GM12872 (cell line): Measurements from ENCODE around the gene SLC9A1.

Source experiments
- CTCF ChIP-seq: IDR thresholded peaks from 3 replicates; pipeline ENCODE4 v1.5.1; 2011; ENCODE audit warnings: low read depth, mild to moderate bottlenecking, low read length, moderate library complexity; ENCODE audit not compliant: insufficient read depth

SLC9A1 gene

GRCh38 chr1:27154469-27154990, 395 bp downstream of the SLC9A1 start:
- no peak for TF ChIP-seq CTCF

DNA sequence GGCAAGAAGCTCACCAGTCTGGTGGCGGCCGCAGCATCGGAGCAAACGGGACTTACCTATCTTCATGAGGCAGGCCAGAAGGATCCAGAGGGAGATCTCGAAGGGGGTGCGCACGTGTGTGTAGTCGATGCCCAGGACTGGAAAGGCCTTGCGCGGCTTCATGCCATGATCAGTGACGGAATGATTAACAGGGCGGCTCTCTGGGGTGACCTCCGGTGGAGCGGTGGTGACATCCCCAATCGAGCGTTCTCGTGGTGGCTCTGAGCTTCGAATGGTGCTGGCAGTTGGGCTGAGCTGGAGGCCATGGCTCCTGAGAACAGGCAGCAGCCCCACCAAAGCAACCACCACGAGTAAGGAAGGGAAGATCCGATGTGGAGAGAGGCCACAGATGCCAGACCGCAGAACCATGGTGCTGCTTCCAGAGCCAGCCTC, 982 bp downstream of the SLC9A1 start:
- no peak for TF ChIP-seq CTCF

- no peak for TF ChIP-seq CTCF
Measured at GRCh38 chr1:27153549-27153886, 1.4 kb downstream of the SLC9A1 start.

DNA sequence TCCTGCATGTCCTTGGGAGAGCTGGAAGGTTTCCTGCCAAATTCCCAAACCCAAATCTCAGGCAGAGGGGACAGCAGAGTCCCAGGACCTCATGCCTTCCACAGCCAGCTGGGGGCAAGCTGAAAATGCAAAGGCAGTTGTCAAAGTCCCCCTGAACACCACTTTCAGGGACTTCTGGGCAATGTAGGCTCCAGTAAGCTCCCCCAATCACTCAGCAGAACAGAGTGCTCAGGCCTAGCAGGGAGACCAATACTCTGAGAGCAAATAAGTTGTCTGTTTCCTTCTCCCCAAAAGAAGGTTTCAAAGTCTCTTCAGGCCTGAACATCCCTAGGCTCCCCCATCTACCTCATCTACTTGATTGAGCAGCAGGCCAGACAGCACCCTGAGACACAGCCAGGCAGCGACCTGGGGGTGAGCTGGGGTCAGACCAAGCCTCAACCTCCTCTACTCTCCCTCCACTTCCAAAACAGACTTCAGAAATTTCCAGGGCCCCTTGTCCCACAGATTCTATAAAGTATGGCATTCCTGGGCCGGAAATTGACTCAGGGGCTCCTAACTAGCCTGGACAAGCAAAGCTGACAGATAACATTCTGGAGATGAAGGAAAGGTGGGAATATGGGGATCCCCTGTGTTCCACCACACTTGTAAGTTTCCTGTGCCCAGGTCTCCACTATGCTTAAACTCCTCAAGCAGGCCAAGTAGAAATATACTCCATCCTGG, 1.9 kb downstream of the SLC9A1 start:
- TF ChIP-seq CTCF, result no peak

- TF ChIP-seq CTCF, result no peak
Measured at GRCh38 chr1:27152004-27152828, 2.7 kb downstream of the SLC9A1 start.

DNA sequence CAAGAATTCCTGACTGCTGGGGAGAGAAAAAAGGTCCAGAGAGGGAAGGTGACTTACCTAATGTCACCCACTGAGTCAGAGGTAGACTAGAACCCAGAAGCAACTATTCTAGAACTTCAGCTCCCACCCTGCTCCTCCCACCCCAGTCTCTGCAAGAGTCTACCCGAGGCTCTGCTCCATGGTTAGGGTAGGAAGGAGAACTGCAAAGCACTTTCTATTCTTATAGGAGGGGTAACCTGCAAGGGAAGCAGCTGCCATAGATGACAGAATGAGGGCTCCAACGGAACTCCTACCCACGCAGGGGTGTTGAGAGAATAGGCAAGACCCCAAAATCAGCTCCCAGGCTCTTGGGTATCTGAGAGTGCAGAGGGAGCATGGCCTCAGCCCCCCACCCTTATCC, 4.3 kb downstream of the SLC9A1 start:
- no peak for TF ChIP-seq CTCF

DNA sequence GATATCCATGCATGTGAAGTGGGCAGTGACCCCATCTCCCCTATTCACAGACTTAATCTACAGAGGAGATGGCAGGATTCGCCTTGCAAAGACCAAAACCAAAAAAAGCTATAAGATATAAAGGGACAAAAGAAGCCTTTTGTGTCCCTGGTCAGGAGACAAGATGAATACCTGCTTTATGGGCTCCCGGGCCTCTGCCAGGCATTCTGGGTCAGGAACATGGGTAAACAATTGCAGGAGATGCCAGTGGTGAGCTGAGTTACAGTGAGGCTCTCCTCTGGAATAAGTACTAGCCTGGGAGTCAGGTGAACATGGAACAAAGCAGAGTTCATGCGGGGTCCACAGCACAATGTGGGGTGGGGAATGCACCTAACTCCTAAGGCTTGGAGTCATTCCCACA, 4.7 kb downstream of the SLC9A1 start:
- TF ChIP-seq CTCF, result no peak
